PC-9 (cell line): ENCODE measurements around the gene SPTAN1. TPM values are rescaled to one million over a fixed set of nuclear protein-coding genes. Genes with fewer than 3 reads are reported as not detected.

Experiments used
- BruUV-seq: library from RNA; stranded (reverse); fragments of 400-500 nt; replicated peaks from 2 replicates; lab custom pipeline; 2021; lab: Mats Ljungman, UMichigan
- CTCF ChIA-PET: fragments of 300-600 bp; sonication (Branson Sonifier 250); formaldehyde crosslinking; loops from one replicate; lab custom pipeline; 2022; ENCODE audit warnings: antibody characterized with exemption; lab: Charles Lee
- POLR2A ChIA-PET: fragments of 300-600 bp; sonication (Branson Sonifier 250); formaldehyde crosslinking; loops from one replicate; lab custom pipeline; 2022; ENCODE audit warnings: antibody characterized with exemption; ENCODE audit not compliant: unreplicated experiment; lab: Charles Lee
- DNase-seq, 2 experiments: peaks; one replicate each; pipeline versions ENCODE4 v3.0.0 to v3.0.0-alpha.2; 2015 to 2022; ENCODE audit warnings: mixed read lengths in 1 of 2
- H2AFZ ChIP-seq: fragments of 200-600 bp; sonication (generic); 2 replicates; pipeline ENCODE4 v1.8.1; 2017; ENCODE audit warnings: antibody characterized with exemption
- H3F3A ChIP-seq: fragments of 200-600 bp; sonication (generic); 2 replicates; pipeline ENCODE4 v1.8.1; 2017; ENCODE audit warnings: antibody characterized with exemption, mild to moderate bottlenecking, low read depth; ENCODE audit not compliant: insufficient read depth
- H3K27ac ChIP-seq: fragments of 200-600 bp; sonication (generic); 2 replicates; pipeline ENCODE4 v1.6.1; 2016; ENCODE audit warnings: mixed run types
- H3K27me3 ChIP-seq: fragments of 200-600 bp; sonication (generic); 2 replicates; pipeline ENCODE4 v1.6.1; 2016; ENCODE audit warnings: low read depth, mixed run types; ENCODE audit not compliant: insufficient read depth
- H3K36me3 ChIP-seq: fragments of 200-600 bp; sonication (generic); 2 replicates; pipeline ENCODE4 v1.6.1; 2016; ENCODE audit warnings: low read depth, mixed run types
- H3K4me1 ChIP-seq: fragments of 200-600 bp; sonication (generic); replicated peaks from 2 replicates; pipeline ENCODE4 v1.6.1; 2016; ENCODE audit warnings: mixed run types; ENCODE audit not compliant: insufficient read depth
- H3K4me2 ChIP-seq: fragments of 200-600 bp; sonication (generic); 2 replicates; pipeline ENCODE4 v1.6.1; 2017; ENCODE audit warnings: mixed run types
- H3K4me3 ChIP-seq: fragments of 200-600 bp; sonication (generic); 2 replicates; pipeline ENCODE4 v1.6.1; 2016; ENCODE audit warnings: mixed run types
- H3K79me2 ChIP-seq: fragments of 200-600 bp; sonication (generic); 2 replicates; pipeline ENCODE4 v1.6.1; 2017; ENCODE audit warnings: low read depth, mixed run types
- H3K9me2 ChIP-seq: fragments of 200-600 bp; sonication (generic); 2 replicates; pipeline ENCODE4 v1.8.1; 2017; ENCODE audit warnings: mild to moderate bottlenecking; ENCODE audit not compliant: insufficient read depth
- H3K9me3 ChIP-seq: fragments of 200-600 bp; sonication (generic); 2 replicates; pipeline ENCODE4 v1.8.1; 2016; ENCODE audit warnings: low read depth; ENCODE audit not compliant: insufficient read depth
- H4K20me1 ChIP-seq: fragments of 200-600 bp; sonication (generic); 2 replicates; pipeline ENCODE4 v1.8.1; 2017; ENCODE audit not compliant: insufficient read depth
- EZH2 ChIP-seq: fragments of 200-600 bp; sonication (generic); IDR thresholded peaks from 2 replicates; pipeline ENCODE4 v1.8.0; 2017; ENCODE audit warnings: antibody characterized with exemption, low read depth
- intact Hi-C: fragments of 100-400 bp; cut with micrococcal nuclease; formaldehyde crosslinking; loops from one replicate; pipeline ENCODE4 v1.10.0; 2022; ENCODE audit not compliant: unreplicated experiment
- total RNA-seq: library from RNA; stranded (reverse); gene quantifications from 2 replicates; pipeline ENCODE4 v1.2.3, GENCODE V29; 2021
- TF ChIP-seq, protein P1 (sequence below): fragments of 200-600 bp; sonication (generic); conservative IDR thresholded peaks from 2 replicates; pipeline ENCODE4 v1.6.1; 2017; ENCODE audit warnings: mixed run types, antibody characterized with exemption, mild to moderate bottlenecking, moderate library complexity

SPTAN1 gene
- total RNA-seq, 1 experiment from 2014 or later = 214 TPM

DNA sequence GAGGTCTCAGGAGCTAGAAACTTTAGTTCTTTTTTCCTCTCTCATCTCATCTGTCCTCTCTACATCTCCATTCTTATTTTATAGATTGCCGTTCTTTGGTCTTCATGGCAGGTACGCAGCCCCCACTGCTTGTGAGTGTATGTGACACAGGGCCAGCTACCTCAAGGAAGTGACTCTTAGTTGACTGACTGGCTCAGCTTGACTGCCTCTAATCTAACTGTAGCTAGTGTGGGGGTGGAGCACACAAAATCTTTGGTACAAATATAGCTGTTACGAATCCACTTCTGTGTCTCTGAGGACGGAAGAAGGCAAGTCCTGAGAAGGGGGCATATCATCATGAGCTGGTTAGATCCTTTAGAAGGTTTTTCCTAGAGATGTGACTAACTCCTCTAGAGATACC, 19.8 kb upstream of the SPTAN1 start:
- H3K79me2 ChIP-seq = no peaks in the 10 kb centered on the region
- H3K36me3 ChIP-seq = peaks cover 14% of the 10 kb centered on the region
- H3F3A ChIP-seq = no peaks in the 10 kb centered on the region
- no peak for TF ChIP-seq EZH2
- BruUV-seq = no TSS peak
- no peaks in the 10 kb centered on the region for H3K9me3 ChIP-seq
- no peak overlapping the region for H3K4me3 ChIP-seq
- CTCF ChIA-PET = interaction anchor here (0.6 kb wide), 1 partner anchor 311 kb away, joined by 3 read pairs; no protein-coding TSS in a partner anchor
- H3K27ac ChIP-seq = no peak overlapping the region
- intact Hi-C loops = no loop called here
- no peaks in the 10 kb centered on the region for H3K4me1 ChIP-seq
- POLR2A ChIA-PET = no interaction called here
- no peak overlapping the region for H3K4me2 ChIP-seq
- H2AFZ ChIP-seq = no peak overlapping the region
- no peak for DNase-seq
- no peaks in the 10 kb centered on the region; the same call in 1 of the 2 replicates for H4K20me1 ChIP-seq
- no peaks in the 10 kb centered on the region for H3K9me2 ChIP-seq
- no peaks in the 10 kb centered on the region for H3K27me3 ChIP-seq

DNA sequence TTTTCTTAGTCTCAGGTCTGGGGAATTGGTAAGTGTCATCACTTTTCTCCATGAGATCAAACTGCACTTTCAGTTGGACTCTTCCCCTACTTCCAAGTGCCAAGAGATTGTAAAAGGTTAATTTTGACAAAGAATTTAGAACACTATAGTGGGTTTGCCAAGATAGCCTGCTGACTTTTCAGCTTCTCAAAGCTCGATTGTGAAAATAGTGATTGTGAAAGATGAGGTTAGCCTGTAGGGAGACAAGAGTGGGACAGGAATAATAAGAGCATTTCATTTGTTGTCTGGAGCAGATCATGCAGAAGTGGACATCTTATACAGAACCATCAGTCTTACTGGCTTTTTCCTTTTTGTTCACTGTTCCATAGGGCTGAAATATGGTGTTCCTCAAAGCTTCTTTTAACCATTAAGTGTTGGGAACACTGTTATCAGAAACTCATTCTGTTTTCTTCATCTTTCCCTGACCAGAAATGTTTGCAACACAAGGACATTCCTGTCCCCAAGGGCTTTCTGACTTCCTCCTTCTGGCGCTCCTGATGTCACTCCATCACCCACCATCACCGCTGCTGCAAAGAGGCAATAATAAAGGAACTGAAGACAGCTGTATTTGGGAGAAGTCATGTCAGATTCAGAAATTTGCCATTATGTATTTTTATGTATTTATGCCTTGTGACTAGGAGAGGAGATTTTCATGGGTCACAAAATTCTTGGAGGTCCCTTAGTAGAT, 11.6 kb upstream of the SPTAN1 start:
- Histone ChIP-seq H3K9me2 (no peaks in the 10 kb centered on the region), H3K9me3 (no peaks in the 10 kb centered on the region), H3K4me2 (no peak overlapping the region), H3F3A (no peaks in the 10 kb centered on the region; the same call in 1 of the 2 replicates), H3K4me1 (no peaks in the 10 kb centered on the region), H3K79me2 (no peaks in the 10 kb centered on the region), H3K36me3 (peaks cover 21% of the 10 kb centered on the region; the same call in 1 of the 2 replicates), H4K20me1 (no peaks in the 10 kb centered on the region; the same call in none of the 2 replicates), H3K27me3 (no peaks in the 10 kb centered on the region), H3K27ac (no peak overlapping the region), H2AFZ (no peak overlapping the region), H3K4me3 (no peak overlapping the region)
- TF ChIP-seq EZH2 = no peak
- TF ChIP-seq, protein P1, sequence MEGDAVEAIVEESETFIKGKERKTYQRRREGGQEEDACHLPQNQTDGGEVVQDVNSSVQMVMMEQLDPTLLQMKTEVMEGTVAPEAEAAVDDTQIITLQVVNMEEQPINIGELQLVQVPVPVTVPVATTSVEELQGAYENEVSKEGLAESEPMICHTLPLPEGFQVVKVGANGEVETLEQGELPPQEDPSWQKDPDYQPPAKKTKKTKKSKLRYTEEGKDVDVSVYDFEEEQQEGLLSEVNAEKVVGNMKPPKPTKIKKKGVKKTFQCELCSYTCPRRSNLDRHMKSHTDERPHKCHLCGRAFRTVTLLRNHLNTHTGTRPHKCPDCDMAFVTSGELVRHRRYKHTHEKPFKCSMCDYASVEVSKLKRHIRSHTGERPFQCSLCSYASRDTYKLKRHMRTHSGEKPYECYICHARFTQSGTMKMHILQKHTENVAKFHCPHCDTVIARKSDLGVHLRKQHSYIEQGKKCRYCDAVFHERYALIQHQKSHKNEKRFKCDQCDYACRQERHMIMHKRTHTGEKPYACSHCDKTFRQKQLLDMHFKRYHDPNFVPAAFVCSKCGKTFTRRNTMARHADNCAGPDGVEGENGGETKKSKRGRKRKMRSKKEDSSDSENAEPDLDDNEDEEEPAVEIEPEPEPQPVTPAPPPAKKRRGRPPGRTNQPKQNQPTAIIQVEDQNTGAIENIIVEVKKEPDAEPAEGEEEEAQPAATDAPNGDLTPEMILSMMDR = no peak
- DNase-seq = no peak
- intact Hi-C loops = no loop called here
- ChIA-PET CTCF (no interaction called here), POLR2A (interaction anchor here (0.7 kb wide), 1 partner anchor 160 kb away, joined by 3 read pairs; no protein-coding TSS in a partner anchor)
- no TSS peak for BruUV-seq

DNA sequence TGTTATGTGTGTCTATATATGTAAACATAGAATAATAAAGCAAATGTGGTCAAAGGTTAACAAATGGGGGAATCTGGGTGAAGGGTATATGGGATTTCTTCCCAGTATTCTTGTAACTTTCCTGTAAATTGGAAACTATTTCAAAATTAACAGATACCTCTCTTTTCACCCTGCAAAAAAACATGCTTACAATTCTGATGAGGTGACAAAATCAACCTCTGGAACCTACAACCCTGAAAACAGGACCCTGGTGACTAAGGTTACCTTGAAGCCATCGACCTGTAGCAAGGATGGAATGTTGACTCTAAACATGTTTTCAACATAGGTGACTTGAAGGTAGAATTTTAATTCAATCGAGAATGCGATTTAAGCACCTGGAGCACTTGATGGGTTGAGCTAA, 5.9 kb upstream of the SPTAN1 start:
- no peak for TF ChIP-seq EZH2
- TF ChIP-seq, protein P1 = no peak
- H3K36me3 ChIP-seq = no peaks in the 10 kb centered on the region
- no peaks in the 10 kb centered on the region for H3K4me1 ChIP-seq
- H4K20me1 ChIP-seq = no peaks in the 10 kb centered on the region
- H3K27ac ChIP-seq = no peak overlapping the region
- no peak for DNase-seq
- no peaks in the 10 kb centered on the region for H3K9me2 ChIP-seq
- no peak overlapping the region for H3K4me2 ChIP-seq
- POLR2A ChIA-PET = no interaction called here
- intact Hi-C loops = no loop called here
- no peaks in the 10 kb centered on the region for H3K9me3 ChIP-seq
- no peaks in the 10 kb centered on the region for H3K79me2 ChIP-seq
- H3F3A ChIP-seq = peaks cover 3% of the 10 kb centered on the region; the same call in 1 of the 2 replicates
- no peak overlapping the region for H2AFZ ChIP-seq
- H3K27me3 ChIP-seq = no peaks in the 10 kb centered on the region
- H3K4me3 ChIP-seq = no peak overlapping the region
- BruUV-seq = no TSS peak
- CTCF ChIA-PET = no interaction called here
